Breast epithelium (tissue), 4 donors: Measurements from ENCODE around the gene REEP6. TPM values are rescaled to one million over a fixed set of nuclear protein-coding genes. Genes with fewer than 3 reads are reported as not detected.

ENCODE experiments used
- DNase-seq, 2 donors: peaks; one replicate each; pipeline ENCODE4 v3.0.0-alpha.2; 2019; ENCODE audit warnings: low spot score in 2 of 2
- H3K27ac ChIP-seq, 2 donors: fragments of 200-600 bp; sonication (generic) in 1 of 2; one replicate each; pipeline ENCODE4 v1.5.1; 2016 to 2019; ENCODE audit warnings: mild to moderate bottlenecking in 1 of 2
- H3K27me3 ChIP-seq, 2 donors: fragments of 200-600 bp; sonication (generic) in 1 of 2; one replicate each; pipeline versions ENCODE4 v1.5.1 to v1.6.0; 2017 to 2019; ENCODE audit warnings: control low read depth in 1 of 2, mild to moderate bottlenecking in 1 of 2
- H3K36me3 ChIP-seq: fragments of 200-600 bp; one replicate; pipeline ENCODE4 v1.5.1; 2019
- H3K4me1 ChIP-seq, 2 donors: fragments of 200-600 bp; sonication (generic); one replicate each; pipeline ENCODE4 v1.5.1; 2016 to 2019; ENCODE audit warnings: control low read depth in 1 of 2
- H3K4me3 ChIP-seq, 3 donors: fragments of 200-600 bp; sonication (generic); 1 replicate in 2 of 3; 2 replicates in 1 of 3; pipeline ENCODE4 v1.5.1; 2016 to 2019; ENCODE audit warnings: mild to moderate bottlenecking in 3 of 3, moderate library complexity in 2 of 3
- H3K9me3 ChIP-seq, 2 donors: fragments of 200-600 bp; sonication (generic) in 1 of 2; one replicate each; pipeline ENCODE4 v1.5.1; 2016 to 2019; ENCODE audit warnings: control low read depth in 1 of 2
- POLR2A ChIP-seq: fragments of 450-650 bp; IDR thresholded peaks from one replicate; pipeline ENCODE4 v1.6.1; 2016; ENCODE audit warnings: antibody characterized with exemption, mild to moderate bottlenecking, moderate library complexity
- POLR2AphosphoS5 ChIP-seq, 3 donors: sonication (generic); formaldehyde crosslinking; IDR thresholded peaks; one replicate each; pipeline ENCODE4 v1.6.1; 2017; ENCODE audit warnings: antibody characterized with exemption in 3 of 3
- intact Hi-C: fragments of 100-400 bp; cut with DNase I; formaldehyde crosslinking; loops from one replicate; pipeline ENCODE4 v1.15.1; 2023; ENCODE audit warnings: low total_unique reads
- total RNA-seq, 3 donors: library from RNA; depleted of rRNA; stranded (reverse); fragments of >200 nt; gene quantifications; one replicate each; pipeline ENCODE4 v1.1.0, GENCODE V29; 2016
- TF ChIP-seq, protein P1 (sequence below), 3 donors: fragments of 450-650 bp; IDR thresholded peaks; one replicate each; pipeline ENCODE4 v1.5.1; 2016 to 2017; ENCODE audit warnings: antibody characterized with exemption in 3 of 3, mild to moderate bottlenecking in 3 of 3, moderate library complexity in 3 of 3

The REEP6 gene
- total RNA-seq, 3 donors from 2014 or later = 4.3 to 17.4 (median 11.0) TPM

DNA sequence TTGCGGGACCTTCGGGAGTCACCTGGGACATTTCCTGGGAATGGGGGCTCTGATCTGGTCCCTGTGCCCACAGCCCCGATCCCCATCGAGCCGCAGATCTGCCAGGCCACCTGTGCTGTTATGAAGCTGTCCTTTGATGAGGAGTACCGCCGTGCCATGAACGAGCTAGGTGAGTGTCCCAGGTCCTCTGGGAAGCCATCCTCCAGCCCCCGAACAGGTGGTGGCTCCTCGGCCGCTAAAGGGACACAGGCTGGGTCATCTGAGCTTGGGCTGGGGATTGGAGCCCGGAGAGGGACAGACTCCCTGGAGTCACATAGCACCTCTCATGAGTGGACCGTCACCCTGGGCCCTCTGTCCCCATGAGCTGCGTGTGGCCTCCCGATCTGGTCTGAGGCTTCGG is 33.1 kb upstream of the REEP6 start:
- no peak for DNase-seq
- H3K9me3 ChIP-seq = no peaks in the 10 kb centered on the region
- no peak overlapping the region for H3K27ac ChIP-seq
- no peak overlapping the region for H3K4me3 ChIP-seq
- no peaks in the 10 kb centered on the region for H3K36me3 ChIP-seq
- intact Hi-C loops = no loop called here
- H3K27me3 ChIP-seq = peaks cover 7 to 32% of the 10 kb centered on the region in 2 donors
- H3K4me1 ChIP-seq = peaks cover 5 to 6% of the 10 kb centered on the region in 2 donors
- TF ChIP-seq POLR2AphosphoS5 (IDR thresholded peaks at IDR 0.05) (no peak), POLR2A (no peak)
- TF ChIP-seq, protein P1, sequence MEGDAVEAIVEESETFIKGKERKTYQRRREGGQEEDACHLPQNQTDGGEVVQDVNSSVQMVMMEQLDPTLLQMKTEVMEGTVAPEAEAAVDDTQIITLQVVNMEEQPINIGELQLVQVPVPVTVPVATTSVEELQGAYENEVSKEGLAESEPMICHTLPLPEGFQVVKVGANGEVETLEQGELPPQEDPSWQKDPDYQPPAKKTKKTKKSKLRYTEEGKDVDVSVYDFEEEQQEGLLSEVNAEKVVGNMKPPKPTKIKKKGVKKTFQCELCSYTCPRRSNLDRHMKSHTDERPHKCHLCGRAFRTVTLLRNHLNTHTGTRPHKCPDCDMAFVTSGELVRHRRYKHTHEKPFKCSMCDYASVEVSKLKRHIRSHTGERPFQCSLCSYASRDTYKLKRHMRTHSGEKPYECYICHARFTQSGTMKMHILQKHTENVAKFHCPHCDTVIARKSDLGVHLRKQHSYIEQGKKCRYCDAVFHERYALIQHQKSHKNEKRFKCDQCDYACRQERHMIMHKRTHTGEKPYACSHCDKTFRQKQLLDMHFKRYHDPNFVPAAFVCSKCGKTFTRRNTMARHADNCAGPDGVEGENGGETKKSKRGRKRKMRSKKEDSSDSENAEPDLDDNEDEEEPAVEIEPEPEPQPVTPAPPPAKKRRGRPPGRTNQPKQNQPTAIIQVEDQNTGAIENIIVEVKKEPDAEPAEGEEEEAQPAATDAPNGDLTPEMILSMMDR (IDR thresholded peaks at IDR 0.05) = no peak

DNA sequence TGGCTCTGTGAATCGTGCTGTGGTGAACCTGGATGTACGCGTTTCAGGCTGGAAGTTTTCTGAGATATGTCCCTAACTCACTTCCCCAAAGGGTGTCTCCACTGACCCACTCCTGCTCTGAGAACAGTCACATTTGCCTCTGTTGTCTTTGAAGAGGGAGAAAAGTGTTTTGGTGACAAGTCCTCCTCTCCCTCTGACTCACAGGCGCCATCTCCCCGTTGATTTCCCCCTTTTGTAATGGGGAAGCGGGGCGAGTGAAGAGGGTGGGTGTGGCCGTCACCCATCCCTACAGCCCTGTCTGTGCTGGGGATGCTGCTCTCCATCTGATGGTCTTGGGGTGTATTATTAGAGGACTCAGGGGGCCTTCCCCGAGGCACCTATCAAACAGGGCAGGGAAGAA is 31.5 kb upstream of the REEP6 start:
- intact Hi-C loops = no loop called here

DNA sequence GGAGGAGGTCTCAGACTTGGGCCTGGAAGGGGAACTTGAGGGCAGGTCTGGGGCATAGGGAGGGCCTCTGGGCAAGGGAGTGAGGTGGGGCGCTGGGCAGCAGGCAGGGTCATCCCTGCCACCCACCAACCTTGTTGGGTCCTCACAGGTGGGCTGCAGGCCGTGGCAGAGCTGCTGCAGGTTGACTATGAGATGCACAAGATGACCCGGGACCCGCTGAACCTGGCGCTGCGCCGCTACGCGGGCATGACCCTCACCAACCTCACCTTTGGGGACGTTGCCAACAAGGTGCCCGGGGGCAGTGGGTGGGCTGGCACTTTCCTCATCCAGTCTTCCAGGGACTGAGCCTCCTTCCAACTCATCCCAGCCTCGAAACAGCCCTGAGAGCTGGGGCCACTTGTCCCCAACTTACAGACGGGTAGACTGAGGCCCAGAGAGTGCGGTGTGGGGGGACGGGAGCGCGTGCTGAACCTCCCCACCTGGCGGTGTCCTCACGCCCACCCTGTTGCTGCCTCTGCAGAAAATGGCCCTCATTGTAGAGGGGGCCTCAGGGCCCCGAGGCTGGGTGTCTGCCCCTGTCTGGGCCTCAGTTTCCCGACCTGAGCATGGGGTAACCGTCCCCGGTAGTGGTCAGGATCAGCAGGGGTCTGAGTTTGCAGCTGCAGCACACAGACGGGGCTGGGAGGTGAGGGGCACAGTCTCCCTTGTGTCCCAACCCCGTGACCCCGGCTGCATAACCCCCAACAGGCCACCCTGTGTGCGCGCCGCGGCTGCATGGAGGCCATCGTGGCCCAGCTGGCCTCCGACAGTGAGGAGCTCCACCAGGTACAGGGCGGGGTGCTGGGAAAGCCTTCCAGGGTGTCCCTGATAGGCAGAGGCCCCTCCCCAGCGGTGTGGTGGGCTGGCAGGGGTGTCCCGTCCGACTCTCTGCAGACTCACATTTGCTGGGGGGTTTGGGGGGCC is 30.7 kb upstream of the REEP6 start:
- H3K36me3 ChIP-seq = no peaks in the 10 kb centered on the region
- peaks cover 5 to 19% of the 10 kb centered on the region in 2 donors for H3K27me3 ChIP-seq
- intact Hi-C loops = no loop called here
- H3K4me1 ChIP-seq = no peaks in the 10 kb centered on the region
- no peak for DNase-seq
- H3K4me3 ChIP-seq = no peak overlapping the region
- no peak overlapping the region for H3K27ac ChIP-seq
- H3K9me3 ChIP-seq = no peaks in the 10 kb centered on the region
- TF ChIP-seq, protein P1 (IDR thresholded peaks at IDR 0.05) = no peak
- TF ChIP-seq POLR2A = no peak

More for the DNA sequence above, 31.5 kb upstream of the REEP6 start:
- DNase-seq = no peak
- peaks cover 5 to 21% of the 10 kb centered on the region in 2 donors for H3K27me3 ChIP-seq
- no peaks in the 10 kb centered on the region for H3K36me3 ChIP-seq
- no peak overlapping the region for H3K4me3 ChIP-seq
- no peak overlapping the region for H3K27ac ChIP-seq
- no peaks in the 10 kb centered on the region for H3K4me1 ChIP-seq
- TF ChIP-seq POLR2AphosphoS5 (IDR thresholded peaks at IDR 0.05) (no peak), POLR2A (no peak)
- TF ChIP-seq, protein P1 (IDR thresholded peaks at IDR 0.05) = no peak
- H3K9me3 ChIP-seq = no peaks in the 10 kb centered on the region

DNA sequence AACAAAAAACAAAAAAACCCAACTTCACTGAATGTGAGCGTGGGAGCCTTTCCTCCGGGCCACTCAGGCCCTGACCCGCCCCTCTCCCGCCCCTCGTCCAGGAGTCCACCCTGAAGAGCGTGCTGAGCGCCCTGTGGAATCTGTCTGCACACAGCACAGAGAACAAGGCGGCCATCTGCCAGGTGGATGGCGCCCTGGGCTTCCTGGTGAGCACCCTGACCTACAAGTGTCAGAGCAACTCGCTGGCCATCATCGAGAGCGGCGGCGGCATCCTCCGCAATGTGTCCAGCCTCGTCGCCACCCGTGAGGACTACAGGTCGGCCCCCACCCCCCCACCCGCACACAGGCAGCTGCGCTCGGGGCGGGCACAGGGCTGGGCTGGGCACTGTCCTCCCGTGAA is 29.1 kb upstream of the REEP6 start:
- no peak for DNase-seq
- Histone ChIP-seq H3K4me1 (peaks cover 0 to 3% of the 10 kb centered on the region in 2 donors), H3K27me3 (peaks cover 0 to 15% of the 10 kb centered on the region in 2 donors), H3K36me3 (no peaks in the 10 kb centered on the region), H3K27ac (no peak overlapping the region), H3K9me3 (no peaks in the 10 kb centered on the region), H3K4me3 (no peak overlapping the region)
- intact Hi-C loops = no loop called here
- TF ChIP-seq POLR2AphosphoS5 (IDR thresholded peaks at IDR 0.05) (no peak), POLR2A (no peak)
- TF ChIP-seq, protein P1 (IDR thresholded peaks at IDR 0.05) = no peak
